MM.1S (cell line): Measurements from ENCODE around the gene NR1H2.

Experiments used
- EZH2 ChIP-seq: fragments of 300-600 bp; sonication (generic); optimal IDR thresholded peaks from 2 replicates; pipeline ENCODE3; 2017; ENCODE audit warnings: low read depth, mild to moderate bottlenecking, antibody characterized with exemption, low read length, mixed read lengths
- EZH2phosphoT487 ChIP-seq: fragments of 300-600 bp; sonication (generic); IDR thresholded peaks from 2 replicates; pipeline ENCODE4 v1.6.1; 2018; ENCODE audit warnings: antibody characterized with exemption, low read length
- TF ChIP-seq, protein P1 (sequence below): fragments of 300-600 bp; sonication (generic); IDR thresholded peaks from 2 replicates; pipeline ENCODE4 v1.5.1; 2016; ENCODE audit warnings: antibody characterized with exemption, low read length, mixed read lengths

DNA sequence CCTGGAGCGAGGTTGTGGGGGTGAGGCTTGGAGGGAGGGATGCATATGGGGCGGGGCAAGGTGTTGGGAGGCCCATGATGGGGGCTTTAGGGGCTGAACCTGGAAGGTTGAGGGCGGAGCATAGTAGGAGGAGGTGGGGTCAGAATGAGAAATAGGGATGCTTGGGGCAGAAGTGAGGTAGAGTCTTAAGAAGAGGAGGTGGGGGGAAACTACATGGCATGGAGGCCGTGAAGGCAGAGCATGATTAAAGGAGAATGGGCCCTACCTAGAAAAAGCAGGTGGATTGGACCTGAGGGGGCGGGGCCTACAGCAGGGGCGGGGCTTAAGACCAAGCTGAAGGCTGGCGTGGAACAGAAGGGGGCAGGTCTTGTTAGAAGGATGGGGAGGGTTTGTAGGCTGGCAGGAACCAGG is 799 bp downstream of the NR1H2 start:
- TF ChIP-seq, protein P1, sequence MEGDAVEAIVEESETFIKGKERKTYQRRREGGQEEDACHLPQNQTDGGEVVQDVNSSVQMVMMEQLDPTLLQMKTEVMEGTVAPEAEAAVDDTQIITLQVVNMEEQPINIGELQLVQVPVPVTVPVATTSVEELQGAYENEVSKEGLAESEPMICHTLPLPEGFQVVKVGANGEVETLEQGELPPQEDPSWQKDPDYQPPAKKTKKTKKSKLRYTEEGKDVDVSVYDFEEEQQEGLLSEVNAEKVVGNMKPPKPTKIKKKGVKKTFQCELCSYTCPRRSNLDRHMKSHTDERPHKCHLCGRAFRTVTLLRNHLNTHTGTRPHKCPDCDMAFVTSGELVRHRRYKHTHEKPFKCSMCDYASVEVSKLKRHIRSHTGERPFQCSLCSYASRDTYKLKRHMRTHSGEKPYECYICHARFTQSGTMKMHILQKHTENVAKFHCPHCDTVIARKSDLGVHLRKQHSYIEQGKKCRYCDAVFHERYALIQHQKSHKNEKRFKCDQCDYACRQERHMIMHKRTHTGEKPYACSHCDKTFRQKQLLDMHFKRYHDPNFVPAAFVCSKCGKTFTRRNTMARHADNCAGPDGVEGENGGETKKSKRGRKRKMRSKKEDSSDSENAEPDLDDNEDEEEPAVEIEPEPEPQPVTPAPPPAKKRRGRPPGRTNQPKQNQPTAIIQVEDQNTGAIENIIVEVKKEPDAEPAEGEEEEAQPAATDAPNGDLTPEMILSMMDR = no peak
- TF ChIP-seq EZH2phosphoT487 (no peak), EZH2 (no peak)
